ENCODE data around the gene TNS2. TPM values are rescaled to one million over a fixed set of nuclear protein-coding genes. Genes with fewer than 3 reads are reported as not detected.
A peak's percentile ranks its signal among the peaks of the same experiment; 100 is the strongest.

TNS2 gene
- total RNA-seq = 107 and 116 TPM in 2 replicates
- long read RNA-seq, partial matches to known transcripts = 4 of 6 reads
- long read RNA-seq, other reads (novel, unspliced or antisense) = 1 of 6 reads

DNA sequence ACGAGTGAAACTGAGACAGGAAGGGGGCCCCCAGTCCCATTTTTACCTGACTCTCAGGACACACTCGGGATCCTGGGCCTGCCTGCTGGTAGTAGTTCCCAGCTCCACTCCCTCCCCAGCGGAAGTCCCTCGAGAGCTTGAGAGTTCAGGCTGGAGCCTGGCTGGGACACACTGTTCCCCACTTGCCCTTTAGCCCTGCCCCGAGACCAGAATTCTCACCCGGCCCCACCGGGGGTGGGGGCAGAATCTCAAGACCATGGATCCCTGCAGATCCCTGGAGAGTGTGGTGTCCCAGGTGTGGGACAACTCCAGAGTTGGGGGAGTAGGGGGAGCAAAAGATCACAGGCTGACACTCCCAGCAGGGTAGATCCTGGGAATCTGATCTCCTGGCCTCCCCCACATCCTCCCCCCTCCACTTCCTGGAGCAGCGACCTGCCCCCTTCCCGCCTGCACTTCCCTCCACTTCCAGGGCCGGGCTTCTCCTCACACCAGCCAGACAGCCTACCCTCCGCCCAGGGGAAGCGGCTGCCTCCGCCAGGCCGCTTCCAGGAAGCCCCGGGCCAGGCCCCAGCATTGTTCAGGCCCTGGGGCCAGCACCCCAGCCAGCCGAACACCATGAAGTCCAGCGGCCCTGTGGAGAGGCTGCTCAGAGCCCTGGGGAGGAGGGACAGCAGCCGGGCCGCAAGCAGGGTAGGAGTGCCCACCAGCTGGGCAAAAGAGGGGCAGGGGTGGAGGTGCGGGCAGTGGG lies at the start of gene TNS2:
Gene TNS2 (plus strand): TSS at position 495 of the 748 bp plus-strand sequence. CDS start 121 bp downstream, at position 616.
- Mint-ChIP-seq H3K4me1 (ENCODE audit: unreplicated experiment) (peaks cover 84% of the 10 kb centered on the region), H3K9me3 (ENCODE audit: unreplicated experiment) (no peaks in the 10 kb centered on the region), H3K27me3 (ENCODE audit: unreplicated experiment) (no peaks in the 10 kb centered on the region), H3K36me3 (ENCODE audit: unreplicated experiment) (no peaks in the 10 kb centered on the region), H3K27ac (ENCODE audit: unreplicated experiment) (peak within 1 kb of the TSS; percentile 98), H3K4me3 (ENCODE audit: unreplicated experiment) (peak within 1 kb of the TSS; percentile 83)
- TF ChIP-seq, protein P1, sequence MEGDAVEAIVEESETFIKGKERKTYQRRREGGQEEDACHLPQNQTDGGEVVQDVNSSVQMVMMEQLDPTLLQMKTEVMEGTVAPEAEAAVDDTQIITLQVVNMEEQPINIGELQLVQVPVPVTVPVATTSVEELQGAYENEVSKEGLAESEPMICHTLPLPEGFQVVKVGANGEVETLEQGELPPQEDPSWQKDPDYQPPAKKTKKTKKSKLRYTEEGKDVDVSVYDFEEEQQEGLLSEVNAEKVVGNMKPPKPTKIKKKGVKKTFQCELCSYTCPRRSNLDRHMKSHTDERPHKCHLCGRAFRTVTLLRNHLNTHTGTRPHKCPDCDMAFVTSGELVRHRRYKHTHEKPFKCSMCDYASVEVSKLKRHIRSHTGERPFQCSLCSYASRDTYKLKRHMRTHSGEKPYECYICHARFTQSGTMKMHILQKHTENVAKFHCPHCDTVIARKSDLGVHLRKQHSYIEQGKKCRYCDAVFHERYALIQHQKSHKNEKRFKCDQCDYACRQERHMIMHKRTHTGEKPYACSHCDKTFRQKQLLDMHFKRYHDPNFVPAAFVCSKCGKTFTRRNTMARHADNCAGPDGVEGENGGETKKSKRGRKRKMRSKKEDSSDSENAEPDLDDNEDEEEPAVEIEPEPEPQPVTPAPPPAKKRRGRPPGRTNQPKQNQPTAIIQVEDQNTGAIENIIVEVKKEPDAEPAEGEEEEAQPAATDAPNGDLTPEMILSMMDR (IDR thresholded peaks at IDR 0.05) = no peak
- peak; percentile 83 for DNase-seq (ENCODE audit: extremely low spot score, unreplicated experiment)

- Mint-ChIP-seq H3K36me3 (ENCODE audit: unreplicated experiment) (peaks cover 4% of the 10 kb centered on the region), H3K4me3 (ENCODE audit: unreplicated experiment) (peak overlapping the region; percentile 37), H3K27me3 (ENCODE audit: unreplicated experiment) (peaks cover 7% of the 10 kb centered on the region), H3K27ac (ENCODE audit: unreplicated experiment) (no peak overlapping the region), H3K9me3 (ENCODE audit: unreplicated experiment) (no peaks in the 10 kb centered on the region), H3K4me1 (ENCODE audit: unreplicated experiment) (peaks cover 35% of the 10 kb centered on the region)
- no peak for DNase-seq (ENCODE audit: extremely low spot score, unreplicated experiment)
- TF ChIP-seq, protein P1 (IDR thresholded peaks at IDR 0.05) = no peak
Observed at GRCh38 chr12:53004178-53004577, 45.7 kb upstream of the TNS2 start.

DNA sequence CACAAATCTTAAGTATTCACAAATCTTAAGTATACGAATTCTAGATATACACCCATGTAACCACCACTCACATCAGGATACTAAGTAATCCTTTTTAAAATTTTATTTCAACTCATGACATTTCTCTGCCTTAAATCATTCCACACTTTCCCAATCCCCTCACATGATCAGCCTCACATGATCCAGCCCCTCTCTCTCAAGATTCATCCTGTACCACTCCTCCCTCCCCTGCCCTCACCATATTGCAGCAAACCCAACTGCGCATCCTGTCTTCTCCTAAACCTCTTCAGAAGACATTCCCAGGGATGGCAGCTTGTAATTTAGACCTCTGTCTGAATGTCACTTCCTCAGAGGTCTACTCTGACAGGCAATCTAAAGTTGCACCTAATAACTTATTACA lies 45.3 kb upstream of the TNS2 start:
- DNase-seq (ENCODE audit: extremely low spot score, unreplicated experiment) = no peak
- Mint-ChIP-seq H3K9me3 (ENCODE audit: unreplicated experiment) (no peaks in the 10 kb centered on the region), H3K36me3 (ENCODE audit: unreplicated experiment) (peaks cover 4% of the 10 kb centered on the region), H3K27ac (ENCODE audit: unreplicated experiment) (peak overlapping the region; percentile 75), H3K4me3 (ENCODE audit: unreplicated experiment) (peak overlapping the region; percentile 99), H3K4me1 (ENCODE audit: unreplicated experiment) (peaks cover 38% of the 10 kb centered on the region), H3K27me3 (ENCODE audit: unreplicated experiment) (peaks cover 5% of the 10 kb centered on the region)
- TF ChIP-seq, protein P1 (IDR thresholded peaks at IDR 0.05) = no peak

GRCh38 chr12:53005215-53005985 lies 44.5 kb upstream of the TNS2 start:
- peaks cover 6% of the 10 kb centered on the region for H3K36me3 Mint-ChIP-seq (ENCODE audit: unreplicated experiment)
- peak overlapping the region; percentile 99 for H3K4me3 Mint-ChIP-seq (ENCODE audit: unreplicated experiment)
- H3K27ac Mint-ChIP-seq (ENCODE audit: unreplicated experiment) = peak overlapping the region; percentile 98
- no peaks in the 10 kb centered on the region for H3K27me3 Mint-ChIP-seq (ENCODE audit: unreplicated experiment)
- peaks cover 46% of the 10 kb centered on the region for H3K4me1 Mint-ChIP-seq (ENCODE audit: unreplicated experiment)
- no peaks in the 10 kb centered on the region for H3K9me3 Mint-ChIP-seq (ENCODE audit: unreplicated experiment)
- no peak for DNase-seq (ENCODE audit: extremely low spot score, unreplicated experiment)
- TF ChIP-seq, protein P1 (IDR thresholded peaks at IDR 0.05) = no peak
